Measurements from ENCODE around the gene WWOX. TPM values are rescaled to one million over a fixed set of nuclear protein-coding genes. Genes with fewer than 3 reads are reported as not detected.

WWOX gene
- total and polyA plus RNA-seq, 7 donors, result 7.1 to 46.8 (median 16.1) TPM

DNA sequence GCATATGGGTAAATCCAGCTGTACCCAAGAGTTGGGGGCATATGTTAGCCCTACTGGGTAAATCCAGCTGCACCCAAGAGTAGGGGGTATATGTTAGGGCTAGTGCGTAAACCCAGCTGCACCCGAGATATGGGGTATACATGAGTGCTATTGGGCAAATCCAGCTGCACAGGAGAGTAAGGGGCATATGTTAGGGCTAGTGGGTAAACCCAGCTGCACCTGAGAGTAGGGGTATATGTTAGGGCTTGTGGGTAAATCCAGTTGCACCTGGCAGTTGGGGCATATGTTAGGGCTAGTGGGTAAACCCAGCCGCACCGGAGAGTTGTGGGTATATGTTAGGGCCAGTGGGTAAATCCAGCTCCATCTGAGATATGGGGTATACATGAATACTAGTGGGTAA is 80.9 kb downstream of the WWOX start:
- Histone ChIP-seq H3K9me3 (peaks cover 0 to under 1% (median 0%) of the 10 kb centered on the region in 4 donors), H3K36me3 (no peaks in the 10 kb centered on the region), H3K4me1 (peaks cover 0 to 17% (median 12%) of the 10 kb centered on the region in 4 donors), H3K27ac (no peak overlapping the region), H3K4me3 (no peak overlapping the region), H3K27me3 (no peaks in the 10 kb centered on the region)
- TF ChIP-seq, protein P1, sequence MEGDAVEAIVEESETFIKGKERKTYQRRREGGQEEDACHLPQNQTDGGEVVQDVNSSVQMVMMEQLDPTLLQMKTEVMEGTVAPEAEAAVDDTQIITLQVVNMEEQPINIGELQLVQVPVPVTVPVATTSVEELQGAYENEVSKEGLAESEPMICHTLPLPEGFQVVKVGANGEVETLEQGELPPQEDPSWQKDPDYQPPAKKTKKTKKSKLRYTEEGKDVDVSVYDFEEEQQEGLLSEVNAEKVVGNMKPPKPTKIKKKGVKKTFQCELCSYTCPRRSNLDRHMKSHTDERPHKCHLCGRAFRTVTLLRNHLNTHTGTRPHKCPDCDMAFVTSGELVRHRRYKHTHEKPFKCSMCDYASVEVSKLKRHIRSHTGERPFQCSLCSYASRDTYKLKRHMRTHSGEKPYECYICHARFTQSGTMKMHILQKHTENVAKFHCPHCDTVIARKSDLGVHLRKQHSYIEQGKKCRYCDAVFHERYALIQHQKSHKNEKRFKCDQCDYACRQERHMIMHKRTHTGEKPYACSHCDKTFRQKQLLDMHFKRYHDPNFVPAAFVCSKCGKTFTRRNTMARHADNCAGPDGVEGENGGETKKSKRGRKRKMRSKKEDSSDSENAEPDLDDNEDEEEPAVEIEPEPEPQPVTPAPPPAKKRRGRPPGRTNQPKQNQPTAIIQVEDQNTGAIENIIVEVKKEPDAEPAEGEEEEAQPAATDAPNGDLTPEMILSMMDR (IDR thresholded peaks at IDR 0.05), result no peak
- TF ChIP-seq EP300 (IDR thresholded peaks at IDR 0.05), result no peak
- TF ChIP-seq POLR2AphosphoS5 (IDR thresholded peaks at IDR 0.05), result no peak
- TF ChIP-seq POLR2A (IDR thresholded peaks at IDR 0.05), result no peak
- DNase-seq, result no peak
- intact Hi-C loops (cut with DNase I), result no loop called here
- WGBS, 2 donors, result 87 to 99% methylated on average over 4 of the region's 4 CpGs

DNA sequence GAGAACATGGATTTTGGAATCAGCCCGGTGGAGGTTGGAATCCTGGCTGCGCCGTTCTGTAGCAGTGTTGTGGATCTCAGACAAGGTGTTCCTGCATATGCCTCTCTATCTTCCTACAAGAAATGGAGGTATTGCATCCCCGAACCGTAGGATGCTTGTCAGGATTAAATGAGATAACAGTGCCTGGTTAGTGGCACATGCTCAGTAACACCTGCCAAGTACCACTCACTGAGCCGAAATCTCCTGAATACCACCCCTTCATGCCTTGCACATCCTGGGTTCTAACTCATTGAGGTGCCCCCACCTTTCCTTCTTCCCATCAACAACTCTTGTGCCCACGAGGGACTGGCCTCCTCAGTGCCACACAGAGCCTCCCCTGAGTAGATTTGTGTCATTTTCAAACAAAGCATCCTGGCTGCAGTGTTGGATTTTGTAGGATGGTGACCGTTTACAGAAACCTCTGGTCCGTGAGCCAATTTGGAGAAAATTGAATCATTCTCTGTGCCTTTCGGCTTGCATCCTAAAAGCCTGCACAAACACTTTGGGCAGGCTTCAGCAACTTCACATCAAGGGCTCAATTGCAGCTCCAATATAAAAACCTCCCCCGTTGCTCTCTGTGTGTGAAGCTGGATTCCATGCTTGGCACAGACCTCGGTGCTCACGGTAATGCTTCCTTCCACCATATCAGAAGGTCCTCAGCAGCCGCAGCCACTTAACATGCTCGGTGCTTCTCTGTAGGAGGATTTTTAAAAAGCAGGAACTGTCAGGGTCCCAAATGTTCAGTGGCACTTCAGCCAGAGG is 84.2 kb downstream of the WWOX start:
- 36 to 73% methylated on average over 15 of the region's 15 CpGs for WGBS, 2 donors

DNA sequence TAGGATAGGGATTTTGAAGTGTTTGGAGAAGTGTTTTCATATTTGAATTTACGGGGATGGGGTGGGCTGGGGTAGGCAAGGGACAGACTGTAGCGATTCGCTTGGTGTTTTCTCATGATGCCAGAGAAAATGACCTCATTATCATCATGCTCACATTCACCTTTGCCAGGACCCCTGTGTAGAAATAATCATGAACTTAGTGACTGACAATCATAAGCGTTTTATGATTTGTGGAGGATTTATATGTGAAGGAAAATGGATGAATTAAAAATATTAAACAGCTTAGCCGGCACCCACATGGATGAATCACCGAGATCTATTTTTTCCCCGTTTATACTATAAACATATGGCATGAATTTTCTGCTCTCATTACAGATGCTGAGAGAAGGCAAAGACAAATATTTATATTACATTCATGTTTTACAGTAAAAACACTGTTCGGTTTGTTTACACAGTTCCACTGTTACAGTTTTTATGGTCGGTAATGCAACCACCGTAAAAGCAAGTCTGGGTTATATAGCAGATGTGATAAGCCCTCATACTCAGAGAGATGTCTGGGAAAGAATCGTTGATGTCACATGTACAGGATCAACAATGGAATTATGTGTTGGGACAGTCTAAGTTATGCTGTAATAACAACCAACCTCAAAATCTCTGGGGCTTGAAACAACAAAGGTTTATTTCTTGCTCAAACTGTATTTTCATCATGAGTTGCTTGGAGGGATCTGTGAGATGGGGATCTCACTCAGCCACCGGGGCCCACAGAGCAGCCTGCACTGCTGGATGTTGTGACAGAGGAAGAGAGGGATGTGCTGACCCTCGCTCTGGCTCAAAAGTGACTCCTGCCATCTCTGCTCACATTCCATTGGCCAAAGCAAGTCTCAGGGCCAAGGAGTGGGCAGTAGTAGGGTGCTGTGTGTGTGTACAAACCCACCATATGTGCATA is 85.1 kb downstream of the WWOX start:
- WGBS, 2 donors, result 14 to 56% methylated on average over 13 of the region's 13 CpGs
- peak overlapping the region; percentile 8 to 33 (median 20) for H3K4me3 ChIP-seq
- no peaks in the 10 kb centered on the region for H3K9me3 ChIP-seq
- no peak for DNase-seq
- peaks cover 0 to 17% (median 12%) of the 10 kb centered on the region in 4 donors for H3K4me1 ChIP-seq
- H3K27me3 ChIP-seq, result no peaks in the 10 kb centered on the region
- H3K27ac ChIP-seq, result no peak overlapping the region
- intact Hi-C loops (cut with DNase I), result no loop called here
- no peaks in the 10 kb centered on the region for H3K36me3 ChIP-seq
- no peak for TF ChIP-seq EP300 (IDR thresholded peaks at IDR 0.05)
- TF ChIP-seq, protein P1 (IDR thresholded peaks at IDR 0.05), result no peak
- TF ChIP-seq POLR2AphosphoS5 (IDR thresholded peaks at IDR 0.05), result no peak
- TF ChIP-seq POLR2A (IDR thresholded peaks at IDR 0.05), result no peak

More for the DNA sequence above, 84.2 kb downstream of the WWOX start:
- Histone ChIP-seq H3K27ac (no peak overlapping the region), H3K4me3 (peak overlapping the region; percentile 8 to 33 (median 20)), H3K27me3 (no peaks in the 10 kb centered on the region), H3K36me3 (no peaks in the 10 kb centered on the region), H3K9me3 (no peaks in the 10 kb centered on the region), H3K4me1 (peaks cover 0 to 17% (median 12%) of the 10 kb centered on the region in 4 donors)
- DNase-seq, result no peak
- TF ChIP-seq POLR2A (IDR thresholded peaks at IDR 0.05), result no peak
- no peak for TF ChIP-seq POLR2AphosphoS5 (IDR thresholded peaks at IDR 0.05)
- TF ChIP-seq, protein P1 (IDR thresholded peaks at IDR 0.05), result no peak
- no peak for TF ChIP-seq EP300 (IDR thresholded peaks at IDR 0.05)
- intact Hi-C loops (cut with DNase I), result no loop called here

DNA sequence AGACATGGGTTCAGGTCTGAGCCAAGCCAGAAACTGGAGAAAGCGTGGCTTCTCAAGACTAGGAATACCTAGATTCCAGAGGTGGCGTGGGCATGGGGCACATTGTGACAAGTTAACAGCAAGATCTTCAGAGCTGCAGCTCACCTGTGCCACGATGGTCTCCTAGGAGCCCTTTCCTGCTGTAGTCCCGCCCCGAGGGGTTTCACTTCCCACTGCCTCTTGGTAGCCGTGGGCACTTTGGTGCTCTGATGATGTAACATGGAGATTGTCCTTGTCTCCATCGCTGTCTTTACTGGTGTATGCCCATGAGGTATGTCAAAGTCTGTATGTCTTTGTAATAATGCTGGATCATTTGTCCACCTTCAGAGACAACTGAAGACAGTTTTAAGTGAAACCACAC is 89.7 kb downstream of the WWOX start:
- no peaks in the 10 kb centered on the region for H3K36me3 ChIP-seq
- TF ChIP-seq POLR2AphosphoS5 (IDR thresholded peaks at IDR 0.05), result no peak
- TF ChIP-seq EP300 (IDR thresholded peaks at IDR 0.05), result no peak
- TF ChIP-seq POLR2A (IDR thresholded peaks at IDR 0.05), result no peak
- TF ChIP-seq, protein P1 (IDR thresholded peaks at IDR 0.05), result no peak
- 90 to 96% methylated on average over 7 of the region's 7 CpGs for WGBS, 2 donors
- H3K4me3 ChIP-seq, result no peak overlapping the region
- no peaks in the 10 kb centered on the region for H3K9me3 ChIP-seq
- H3K27ac ChIP-seq, result no peak overlapping the region
- no peaks in the 10 kb centered on the region for H3K27me3 ChIP-seq
- intact Hi-C loops (cut with DNase I), result no loop called here
- no peak for DNase-seq
- peaks cover 0 to 9% (median 5%) of the 10 kb centered on the region in 4 donors for H3K4me1 ChIP-seq
